Measurements from ENCODE around the gene LRRC4B. TPM values are rescaled to one million over a fixed set of nuclear protein-coding genes. Genes with fewer than 3 reads are reported as not detected.

LRRC4B gene
- total and polyA plus RNA-seq, 2 experiments from 2014 or later: 2.1 to 6.0 TPM

DNA sequence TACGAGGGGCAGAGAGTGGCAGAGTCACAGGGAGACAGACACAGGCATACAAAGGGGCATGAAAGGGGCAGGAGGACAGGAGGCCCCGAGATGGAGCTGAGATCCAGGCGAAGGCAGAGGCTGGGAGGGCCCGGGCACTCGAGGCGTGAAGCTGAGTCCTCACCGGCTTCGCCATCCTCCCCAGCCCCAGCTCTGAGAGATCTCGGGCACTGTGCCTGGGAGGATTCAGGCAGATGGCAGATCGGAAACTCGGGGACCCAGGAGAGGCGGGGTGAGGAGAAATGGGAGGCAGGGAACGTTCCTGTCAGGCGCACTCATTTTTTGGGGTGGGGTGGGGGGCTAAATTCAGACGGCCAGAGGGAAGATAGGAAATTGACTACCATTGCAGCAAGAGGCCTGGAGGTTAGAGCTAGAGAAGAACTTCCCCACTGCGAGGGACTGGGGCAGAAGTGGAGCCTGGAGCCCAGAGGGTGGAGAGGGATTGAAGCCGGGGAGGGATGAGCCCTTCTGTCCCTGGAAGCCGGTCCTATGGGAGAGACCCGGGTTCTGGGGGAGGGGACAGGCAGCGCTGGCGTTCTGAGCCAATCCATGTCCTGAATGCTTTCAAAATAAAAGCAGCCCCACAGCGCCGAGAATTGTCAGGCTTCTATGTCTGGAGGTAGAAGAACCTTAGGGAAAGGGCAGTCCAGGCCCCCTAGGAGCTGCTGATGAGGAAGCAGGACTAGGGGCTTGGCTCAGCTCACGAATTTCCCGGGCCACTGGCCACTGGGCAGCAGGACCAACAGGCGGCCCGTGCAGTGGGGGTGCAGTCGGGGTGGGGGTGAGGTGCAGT, 12.6 kb downstream of the LRRC4B start:
- H3K27me3 ChIP-seq: peaks cover 23% of the 10 kb centered on the region
- H3K4me2 ChIP-seq: peak overlapping the region; percentile 99
- H3K36me3 ChIP-seq (replicated peaks; ENCODE audit: insufficient read depth, low read depth): no peaks in the 10 kb centered on the region
- peaks cover 3% of the 10 kb centered on the region for H3K4me1 ChIP-seq (ENCODE audit: insufficient read depth)
- H3K9me2 ChIP-seq (replicated peaks; ENCODE audit: insufficient read depth): no peaks in the 10 kb centered on the region
- TF ChIP-seq EZH2 (IDR thresholded peaks at IDR 0.05; ENCODE audit: borderline replicate concordance) (no peak), EZH2phosphoT487 (IDR thresholded peaks at IDR 0.05; ENCODE audit: low read depth, severe bottlenecking, unreplicated experiment) (no peak)
- TF ChIP-seq, protein P1, sequence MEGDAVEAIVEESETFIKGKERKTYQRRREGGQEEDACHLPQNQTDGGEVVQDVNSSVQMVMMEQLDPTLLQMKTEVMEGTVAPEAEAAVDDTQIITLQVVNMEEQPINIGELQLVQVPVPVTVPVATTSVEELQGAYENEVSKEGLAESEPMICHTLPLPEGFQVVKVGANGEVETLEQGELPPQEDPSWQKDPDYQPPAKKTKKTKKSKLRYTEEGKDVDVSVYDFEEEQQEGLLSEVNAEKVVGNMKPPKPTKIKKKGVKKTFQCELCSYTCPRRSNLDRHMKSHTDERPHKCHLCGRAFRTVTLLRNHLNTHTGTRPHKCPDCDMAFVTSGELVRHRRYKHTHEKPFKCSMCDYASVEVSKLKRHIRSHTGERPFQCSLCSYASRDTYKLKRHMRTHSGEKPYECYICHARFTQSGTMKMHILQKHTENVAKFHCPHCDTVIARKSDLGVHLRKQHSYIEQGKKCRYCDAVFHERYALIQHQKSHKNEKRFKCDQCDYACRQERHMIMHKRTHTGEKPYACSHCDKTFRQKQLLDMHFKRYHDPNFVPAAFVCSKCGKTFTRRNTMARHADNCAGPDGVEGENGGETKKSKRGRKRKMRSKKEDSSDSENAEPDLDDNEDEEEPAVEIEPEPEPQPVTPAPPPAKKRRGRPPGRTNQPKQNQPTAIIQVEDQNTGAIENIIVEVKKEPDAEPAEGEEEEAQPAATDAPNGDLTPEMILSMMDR (IDR thresholded peaks at IDR 0.05; ENCODE audit: poor library complexity): no peak
- H2AFZ ChIP-seq: peak overlapping the region; percentile 81
- H3K4me3 ChIP-seq: peak overlapping the region; percentile 55
- DNase-seq (ENCODE audit: low spot score): no peak
- no peaks in the 10 kb centered on the region for H3K9me3 ChIP-seq (ENCODE audit: low read depth)
- 49% methylated on average over 21 of the region's 28 CpGs for WGBS (ENCODE audit: low lambda C conversion rate, missing lambda C conversion rate)
- H3K79me2 ChIP-seq: no peaks in the 10 kb centered on the region
- no peaks in the 10 kb centered on the region for H4K20me1 ChIP-seq (ENCODE audit: insufficient read depth, poor library complexity, severe bottlenecking)
- H3K27ac ChIP-seq: no peak overlapping the region

DNA sequence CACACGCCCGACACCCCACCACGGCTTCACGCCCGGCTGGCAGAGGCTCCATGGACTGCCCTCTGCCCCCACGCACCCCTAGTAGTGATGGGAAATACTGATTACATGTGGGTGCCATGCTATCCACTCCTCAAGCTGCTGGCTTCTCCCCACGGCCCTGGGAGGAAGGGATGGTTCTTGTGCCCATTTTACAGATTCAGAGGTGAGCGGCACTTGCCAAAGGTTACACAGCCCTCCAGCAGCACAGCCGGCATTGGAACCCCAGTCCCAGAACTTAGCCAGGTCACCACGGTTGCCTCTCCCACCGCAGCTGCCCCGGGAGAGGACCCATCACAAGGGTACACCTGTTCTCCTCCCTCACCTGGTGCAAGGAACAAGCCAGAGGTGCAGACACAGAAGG, 13.2 kb downstream of the LRRC4B start:
- Histone ChIP-seq H3K4me2 (no peak overlapping the region), H3K79me2 (no peaks in the 10 kb centered on the region), H3K9me3 (ENCODE audit: low read depth) (no peaks in the 10 kb centered on the region)

DNA sequence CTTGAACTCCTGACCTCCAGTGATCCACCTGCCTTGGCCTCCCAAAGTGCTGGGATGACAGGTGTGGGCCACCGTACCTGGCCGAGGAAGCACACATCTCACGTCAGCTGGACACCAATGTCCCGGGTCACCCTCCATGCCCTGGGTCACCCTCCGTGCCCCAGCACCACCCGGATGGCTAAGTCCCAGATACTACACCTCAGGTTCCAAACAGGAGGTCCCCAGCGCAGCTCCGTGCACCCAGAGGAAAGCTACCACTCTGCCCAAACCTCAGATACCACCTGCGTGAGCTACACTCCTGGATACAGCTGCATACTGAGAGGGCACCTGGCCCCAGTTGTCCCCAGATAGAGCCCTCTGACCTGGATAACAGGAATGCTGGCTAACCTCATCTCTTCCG, 14.0 kb downstream of the LRRC4B start:
- Histone ChIP-seq H3K27me3 (peaks cover 32% of the 10 kb centered on the region), H3K4me3 (no peak overlapping the region), H3K27ac (no peak overlapping the region), H4K20me1 (ENCODE audit: insufficient read depth, poor library complexity, severe bottlenecking) (no peaks in the 10 kb centered on the region), H3K9me2 (replicated peaks; ENCODE audit: insufficient read depth) (no peaks in the 10 kb centered on the region), H3K4me2 (no peak overlapping the region), H3K36me3 (replicated peaks; ENCODE audit: insufficient read depth, low read depth) (no peaks in the 10 kb centered on the region), H3K79me2 (no peaks in the 10 kb centered on the region), H3K4me1 (ENCODE audit: insufficient read depth) (peaks cover 3% of the 10 kb centered on the region), H3K9me3 (ENCODE audit: low read depth) (no peaks in the 10 kb centered on the region), H2AFZ (no peak overlapping the region)
- TF ChIP-seq EZH2 (IDR thresholded peaks at IDR 0.05; ENCODE audit: borderline replicate concordance) (no peak), EZH2phosphoT487 (IDR thresholded peaks at IDR 0.05; ENCODE audit: low read depth, severe bottlenecking, unreplicated experiment) (no peak)
- TF ChIP-seq, protein P1 (IDR thresholded peaks at IDR 0.05; ENCODE audit: poor library complexity): no peak
- 83% methylated on average over 10 of the region's 10 CpGs for WGBS (ENCODE audit: low lambda C conversion rate, missing lambda C conversion rate)
- no peak for DNase-seq (ENCODE audit: low spot score)

More for the DNA sequence above, 13.2 kb downstream of the LRRC4B start:
- Histone ChIP-seq H3K4me3 (no peak overlapping the region), H4K20me1 (ENCODE audit: insufficient read depth, poor library complexity, severe bottlenecking) (no peaks in the 10 kb centered on the region), H3K27ac (no peak overlapping the region), H3K4me1 (ENCODE audit: insufficient read depth) (peaks cover 3% of the 10 kb centered on the region), H2AFZ (no peak overlapping the region), H3K27me3 (peaks cover 30% of the 10 kb centered on the region), H3K36me3 (replicated peaks; ENCODE audit: insufficient read depth, low read depth) (no peaks in the 10 kb centered on the region), H3K9me2 (replicated peaks; ENCODE audit: insufficient read depth) (no peaks in the 10 kb centered on the region)
- DNase-seq (ENCODE audit: low spot score): no peak
- TF ChIP-seq EZH2phosphoT487 (IDR thresholded peaks at IDR 0.05; ENCODE audit: low read depth, severe bottlenecking, unreplicated experiment) (no peak), EZH2 (IDR thresholded peaks at IDR 0.05; ENCODE audit: borderline replicate concordance) (no peak)
- TF ChIP-seq, protein P1 (IDR thresholded peaks at IDR 0.05; ENCODE audit: poor library complexity): no peak
- 81% methylated on average over 12 of the region's 12 CpGs for WGBS (ENCODE audit: low lambda C conversion rate, missing lambda C conversion rate)

All from hepatocyte (in vitro differentiated cells).